ENCODE measurements around the gene KAT14.
"Not testable (repeated sequence)": the region's sequence is repeated elsewhere in the genome, so short reads cannot be mapped to it uniquely, and the experiment has no call there.

Gene KAT14

GRCh38 chr20:18166241-18166881, 28.7 kb downstream of the KAT14 start:
- DNase-seq (ENCODE audit: low spot score) = no peak
- Histone ChIP-seq H3K4me1 (ENCODE audit: insufficient read depth, poor library complexity, severe bottlenecking) (no peaks in the 10 kb centered on the region), H3K27ac (ENCODE audit: poor library complexity, severe bottlenecking) (no peak overlapping the region), H3K27me3 (ENCODE audit: insufficient read depth, poor library complexity, severe bottlenecking) (no peaks in the 10 kb centered on the region), H3K4me3 (ENCODE audit: severe bottlenecking) (no peak overlapping the region), H3K9me3 (ENCODE audit: severe bottlenecking) (no peaks in the 10 kb centered on the region), H3K36me3 (ENCODE audit: low read depth) (peaks cover 27% of the 10 kb centered on the region)
- ATAC-seq (ENCODE audit: low read depth) = no peak
- no peak for TF ChIP-seq CTCF (IDR thresholded peaks at IDR 0.05; ENCODE audit: poor library complexity, severe bottlenecking)

- DNase-seq (ENCODE audit: low spot score) (no peak), ATAC-seq (ENCODE audit: low read depth) (no peak)
- H3K27ac ChIP-seq (ENCODE audit: poor library complexity, severe bottlenecking) = no peak overlapping the region
- no peak for TF ChIP-seq CTCF (IDR thresholded peaks at IDR 0.05; ENCODE audit: poor library complexity, severe bottlenecking)
- H3K9me3 ChIP-seq (ENCODE audit: severe bottlenecking) = no peaks in the 10 kb centered on the region
- H3K27me3 ChIP-seq (ENCODE audit: insufficient read depth, poor library complexity, severe bottlenecking) = no peaks in the 10 kb centered on the region
- peaks cover 22% of the 10 kb centered on the region for H3K36me3 ChIP-seq (ENCODE audit: low read depth)
- H3K4me1 ChIP-seq (ENCODE audit: insufficient read depth, poor library complexity, severe bottlenecking) = no peaks in the 10 kb centered on the region
- no peak overlapping the region for H3K4me3 ChIP-seq (ENCODE audit: severe bottlenecking)
These were observed 29.3 kb downstream of the KAT14 start for GRCh38 chr20:18166950-18167349.

- Histone ChIP-seq H3K27me3 (ENCODE audit: insufficient read depth, poor library complexity, severe bottlenecking) (no peaks in the 10 kb centered on the region), H3K4me3 (ENCODE audit: severe bottlenecking) (no peak overlapping the region), H3K9me3 (ENCODE audit: severe bottlenecking) (no peaks in the 10 kb centered on the region), H3K36me3 (ENCODE audit: low read depth) (peaks cover 25% of the 10 kb centered on the region), H3K4me1 (ENCODE audit: insufficient read depth, poor library complexity, severe bottlenecking) (no peaks in the 10 kb centered on the region), H3K27ac (ENCODE audit: poor library complexity, severe bottlenecking) (no peak overlapping the region)
- no peak for ATAC-seq (ENCODE audit: low read depth)
- TF ChIP-seq CTCF (IDR thresholded peaks at IDR 0.05; ENCODE audit: poor library complexity, severe bottlenecking) = no peak
- no peak for DNase-seq (ENCODE audit: low spot score)
These were observed 34.7 kb downstream of the KAT14 start for GRCh38 chr20:18172379-18172778.

- no peak for DNase-seq (ENCODE audit: low spot score)
- Histone ChIP-seq H3K27me3 (ENCODE audit: insufficient read depth, poor library complexity, severe bottlenecking) (no peaks in the 10 kb centered on the region), H3K27ac (ENCODE audit: poor library complexity, severe bottlenecking) (no peak overlapping the region), H3K4me3 (ENCODE audit: severe bottlenecking) (no peak overlapping the region), H3K9me3 (ENCODE audit: severe bottlenecking) (peaks cover 4% of the 10 kb centered on the region), H3K4me1 (ENCODE audit: insufficient read depth, poor library complexity, severe bottlenecking) (no peaks in the 10 kb centered on the region), H3K36me3 (ENCODE audit: low read depth) (peaks cover 32% of the 10 kb centered on the region)
- no peak for ATAC-seq (ENCODE audit: low read depth)
- TF ChIP-seq CTCF (IDR thresholded peaks at IDR 0.05; ENCODE audit: poor library complexity, severe bottlenecking) = no peak
These were observed 37.4 kb downstream of the KAT14 start for GRCh38 chr20:18174906-18175683.

- no peaks in the 10 kb centered on the region for H3K27me3 ChIP-seq (ENCODE audit: insufficient read depth, poor library complexity, severe bottlenecking)
- no peak for ATAC-seq (ENCODE audit: low read depth)
- H3K9me3 ChIP-seq (ENCODE audit: severe bottlenecking) = peaks cover 9% of the 10 kb centered on the region
- no peak overlapping the region for H3K27ac ChIP-seq (ENCODE audit: poor library complexity, severe bottlenecking)
- no peak overlapping the region for H3K4me3 ChIP-seq (ENCODE audit: severe bottlenecking)
- peaks cover 41% of the 10 kb centered on the region for H3K36me3 ChIP-seq (ENCODE audit: low read depth)
- no peaks in the 10 kb centered on the region for H3K4me1 ChIP-seq (ENCODE audit: insufficient read depth, poor library complexity, severe bottlenecking)
- TF ChIP-seq CTCF (IDR thresholded peaks at IDR 0.05; ENCODE audit: poor library complexity, severe bottlenecking) = no peak
- no peak for DNase-seq (ENCODE audit: low spot score)
These were observed 38.7 kb downstream of the KAT14 start for GRCh38 chr20:18176318-18176785.

- not testable (repeated sequence) for H3K27me3 ChIP-seq (ENCODE audit: insufficient read depth, poor library complexity, severe bottlenecking); H3K27ac ChIP-seq (ENCODE audit: poor library complexity, severe bottlenecking); H3K4me1 ChIP-seq (ENCODE audit: insufficient read depth, poor library complexity, severe bottlenecking); H3K4me3 ChIP-seq (ENCODE audit: severe bottlenecking); H3K9me3 ChIP-seq (ENCODE audit: severe bottlenecking); DNase-seq (ENCODE audit: low spot score); ATAC-seq (ENCODE audit: low read depth)
- H3K36me3 ChIP-seq (ENCODE audit: low read depth) = peaks cover 44% of the 10 kb centered on the region
These were observed 42.7 kb downstream of the KAT14 start for GRCh38 chr20:18180366-18180765.
